ENCODE measurements around the gene SMAD7. TPM values are rescaled to one million over a fixed set of nuclear protein-coding genes. Genes with fewer than 3 reads are reported as not detected.
A peak's percentile ranks its signal among the peaks of the same experiment; 100 is the strongest.

Gene SMAD7
- total RNA-seq, 1 donor from 2014 or later: 53.6 TPM

DNA sequence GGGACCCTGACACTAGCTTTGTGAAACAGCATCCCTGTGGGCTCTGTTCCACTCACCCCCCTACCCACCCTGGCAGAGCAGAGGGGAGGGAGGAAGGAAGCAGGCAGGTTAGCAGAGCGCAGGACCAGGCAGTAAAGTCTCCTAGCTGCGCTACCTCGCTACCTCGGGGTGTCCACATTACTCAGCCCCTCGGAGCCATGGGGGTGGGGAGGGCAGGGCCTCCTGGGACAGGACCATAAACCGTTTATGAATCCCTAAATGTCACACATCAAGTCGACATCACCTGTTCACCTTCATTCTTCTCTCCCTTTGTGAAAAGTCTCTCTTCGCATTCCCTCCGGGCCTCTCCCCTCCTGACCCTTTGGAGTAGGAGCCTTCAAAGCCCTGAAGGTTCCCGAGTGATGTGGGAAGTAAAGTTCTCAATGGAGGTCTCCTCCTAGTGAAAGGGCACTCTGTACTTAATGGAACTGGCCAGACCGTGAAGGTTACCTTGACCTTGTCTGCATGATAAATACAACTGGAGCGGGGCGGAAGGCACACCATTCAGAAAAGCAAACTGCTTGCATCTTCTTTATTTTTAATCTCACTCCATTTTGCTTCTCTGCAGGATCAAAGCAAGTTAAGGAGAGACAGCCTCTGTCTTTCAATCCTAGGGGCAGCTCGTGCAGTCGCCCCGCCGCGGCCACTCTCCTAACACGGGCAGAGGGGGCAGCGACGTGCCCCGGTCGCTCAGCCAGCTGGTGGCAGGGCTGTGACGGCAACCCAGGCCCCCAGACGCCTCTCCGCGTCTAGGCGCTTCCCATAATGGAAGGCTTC, 23.7 kb upstream of the SMAD7 start:
- Mint-ChIP-seq H3K27me3 (ENCODE audit: unreplicated experiment) (no peaks in the 10 kb centered on the region), H3K9me3 (ENCODE audit: unreplicated experiment) (no peaks in the 10 kb centered on the region), H3K36me3 (ENCODE audit: unreplicated experiment) (no peaks in the 10 kb centered on the region), H3K27ac (ENCODE audit: unreplicated experiment) (peak overlapping the region; percentile 71), H3K4me3 (ENCODE audit: unreplicated experiment) (peak overlapping the region; percentile 75), H3K4me1 (ENCODE audit: unreplicated experiment) (peaks cover 14% of the 10 kb centered on the region)
- no peak for DNase-seq (ENCODE audit: extremely low spot score, unreplicated experiment)
- TF ChIP-seq, protein P1, sequence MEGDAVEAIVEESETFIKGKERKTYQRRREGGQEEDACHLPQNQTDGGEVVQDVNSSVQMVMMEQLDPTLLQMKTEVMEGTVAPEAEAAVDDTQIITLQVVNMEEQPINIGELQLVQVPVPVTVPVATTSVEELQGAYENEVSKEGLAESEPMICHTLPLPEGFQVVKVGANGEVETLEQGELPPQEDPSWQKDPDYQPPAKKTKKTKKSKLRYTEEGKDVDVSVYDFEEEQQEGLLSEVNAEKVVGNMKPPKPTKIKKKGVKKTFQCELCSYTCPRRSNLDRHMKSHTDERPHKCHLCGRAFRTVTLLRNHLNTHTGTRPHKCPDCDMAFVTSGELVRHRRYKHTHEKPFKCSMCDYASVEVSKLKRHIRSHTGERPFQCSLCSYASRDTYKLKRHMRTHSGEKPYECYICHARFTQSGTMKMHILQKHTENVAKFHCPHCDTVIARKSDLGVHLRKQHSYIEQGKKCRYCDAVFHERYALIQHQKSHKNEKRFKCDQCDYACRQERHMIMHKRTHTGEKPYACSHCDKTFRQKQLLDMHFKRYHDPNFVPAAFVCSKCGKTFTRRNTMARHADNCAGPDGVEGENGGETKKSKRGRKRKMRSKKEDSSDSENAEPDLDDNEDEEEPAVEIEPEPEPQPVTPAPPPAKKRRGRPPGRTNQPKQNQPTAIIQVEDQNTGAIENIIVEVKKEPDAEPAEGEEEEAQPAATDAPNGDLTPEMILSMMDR (IDR thresholded peaks at IDR 0.05): no peak

GRCh38 chr18:48973731-48974130, 23.0 kb upstream of the SMAD7 start:
- Mint-ChIP-seq H3K27ac (ENCODE audit: unreplicated experiment) (peak overlapping the region; percentile 50), H3K27me3 (ENCODE audit: unreplicated experiment) (no peaks in the 10 kb centered on the region), H3K4me1 (ENCODE audit: unreplicated experiment) (peaks cover 14% of the 10 kb centered on the region), H3K36me3 (ENCODE audit: unreplicated experiment) (no peaks in the 10 kb centered on the region), H3K4me3 (ENCODE audit: unreplicated experiment) (no peak overlapping the region), H3K9me3 (ENCODE audit: unreplicated experiment) (no peaks in the 10 kb centered on the region)
- no peak for DNase-seq (ENCODE audit: extremely low spot score, unreplicated experiment)
- TF ChIP-seq, protein P1 (IDR thresholded peaks at IDR 0.05): no peak

GRCh38 chr18:48968412-48969215, 17.8 kb upstream of the SMAD7 start:
- H3K27me3 Mint-ChIP-seq (ENCODE audit: unreplicated experiment): no peaks in the 10 kb centered on the region

DNA sequence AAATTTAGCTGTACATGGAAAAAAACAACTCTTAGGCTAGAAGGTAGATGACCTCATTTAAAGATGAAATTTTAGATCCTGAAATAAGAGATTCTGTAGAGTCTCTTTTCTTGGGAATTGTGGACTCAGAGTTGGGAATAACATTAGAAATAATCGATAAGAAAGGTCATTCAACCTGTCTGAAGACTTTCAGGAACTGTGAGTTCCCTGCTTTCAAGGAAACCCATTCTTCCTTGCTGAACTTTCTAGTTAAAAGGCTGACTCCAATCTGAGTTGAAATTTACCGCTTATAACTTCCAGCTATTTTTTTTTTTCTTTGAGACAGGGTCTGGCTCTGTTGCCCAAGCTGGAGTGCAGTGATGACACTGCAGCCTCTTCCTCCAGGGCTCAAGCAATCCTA, 16.8 kb upstream of the SMAD7 start:
- no peaks in the 10 kb centered on the region for H3K27me3 Mint-ChIP-seq (ENCODE audit: unreplicated experiment)

More at GRCh38 chr18:48968412-48969215, 17.8 kb upstream of the SMAD7 start:
- DNase-seq (ENCODE audit: extremely low spot score, unreplicated experiment): no peak
- peaks cover 5% of the 10 kb centered on the region for H3K4me1 Mint-ChIP-seq (ENCODE audit: unreplicated experiment)
- H3K4me3 Mint-ChIP-seq (ENCODE audit: unreplicated experiment): no peak overlapping the region
- no peaks in the 10 kb centered on the region for H3K36me3 Mint-ChIP-seq (ENCODE audit: unreplicated experiment)
- TF ChIP-seq, protein P1 (IDR thresholded peaks at IDR 0.05): no peak
- H3K9me3 Mint-ChIP-seq (ENCODE audit: unreplicated experiment): no peaks in the 10 kb centered on the region
- no peak overlapping the region for H3K27ac Mint-ChIP-seq (ENCODE audit: unreplicated experiment)

More for the DNA sequence above, 16.8 kb upstream of the SMAD7 start:
- no peak for DNase-seq (ENCODE audit: extremely low spot score, unreplicated experiment)
- Mint-ChIP-seq H3K4me3 (ENCODE audit: unreplicated experiment) (no peak overlapping the region), H3K4me1 (ENCODE audit: unreplicated experiment) (peaks cover 12% of the 10 kb centered on the region), H3K9me3 (ENCODE audit: unreplicated experiment) (no peaks in the 10 kb centered on the region), H3K36me3 (ENCODE audit: unreplicated experiment) (no peaks in the 10 kb centered on the region), H3K27ac (ENCODE audit: unreplicated experiment) (no peak overlapping the region)
- TF ChIP-seq, protein P1 (IDR thresholded peaks at IDR 0.05): no peak
